ENCODE data around the gene CYP3A7.
"Not testable (repeated sequence)": the region's sequence is repeated elsewhere in the genome, so short reads cannot be mapped to it uniquely, and the experiment has no call there.

GRCh38 chr7:99691658-99692057 is 43.3 kb downstream of the CYP3A7 start:
- not testable (repeated sequence) for TF ChIP-seq MXI1 (IDR thresholded peaks at IDR 0.05; ENCODE audit: low read depth, low read length); TAF1 (IDR thresholded peaks at IDR 0.05; ENCODE audit: borderline replicate concordance, low read depth, low read length); CTCF (IDR thresholded peaks at IDR 0.05); EP300 (IDR thresholded peaks at IDR 0.05; ENCODE audit: borderline replicate concordance in 1 of 2, low read depth in 1 of 2, low read length in 1 of 2); YY1 (IDR thresholded peaks at IDR 0.05; ENCODE audit: low read depth); EZH2phosphoT487 (IDR thresholded peaks at IDR 0.05; ENCODE audit: borderline replicate concordance, low read depth); REST (IDR thresholded peaks at IDR 0.05; ENCODE audit: low read depth, low read length); ZBTB33 (IDR thresholded peaks at IDR 0.05; ENCODE audit: borderline replicate concordance, low read depth)

All from SK-N-SH (cell line).